A549 (cell line): ENCODE measurements around the gene ANKRD16. TPM values are rescaled to one million over a fixed set of nuclear protein-coding genes. Genes with fewer than 3 reads are reported as not detected.

Experiments used
- ATAC-seq, 2 experiments: fragments of 200-7000 bp in 1 of 2; fragments of >200 bp in 1 of 2; cut with Nextera tagmentation in 1 of 2; cut with Tn5 transposase in 1 of 2; 3 replicates each; pipeline versions ENCODE4 v1.8.0 to v1.9.1; 2018 to 2020; ENCODE audit warnings: mild to moderate bottlenecking in 1 of 2, moderate library complexity in 1 of 2
- CTCF ChIA-PET: fragments of 300-600 bp; sonication (Branson Sonifier 250); formaldehyde crosslinking; extraction: SDS; loops from one replicate; lab custom pipeline; 2021; ENCODE audit warnings: antibody characterized with exemption, inconsistent platforms; lab: Yijun Ruan, JAX
- POLR2A ChIA-PET: fragments of 350-600 bp; formaldehyde crosslinking; extraction: SDS; loops from one replicate; lab custom pipeline; 2021; ENCODE audit warnings: antibody characterized with exemption, inconsistent platforms; lab: Yijun Ruan, JAX
- DNase-seq, 2 experiments: peaks; one replicate each; pipeline versions ENCODE4 v3.0.0 to v3.0.0-alpha.2; 2011 to 2016; ENCODE audit warnings: low read depth in 1 of 2, low spot score in 1 of 2
- FAIRE-seq: peaks from 2 replicates; lab custom pipeline; 2011; peaks lifted over from hg19 to GRCh38; lab: Jason Lieb, UNC
- H3K27ac ChIP-seq, 2 experiments: fragments of >200 bp; sonication (Bioruptor Twin); formaldehyde crosslinking; 3 replicates each; pipeline ENCODE4 v1.5.1; 2016 to 2017
- H3K4me1 ChIP-seq: fragments of >200 bp; sonication (Bioruptor Twin); formaldehyde crosslinking; 3 replicates; pipeline ENCODE4 v1.6.1; 2016
- H3K4me2 ChIP-seq: fragments of >200 bp; sonication (Bioruptor Twin); formaldehyde crosslinking; 3 replicates; pipeline ENCODE4 v1.6.1; 2016
- H3K4me3 ChIP-seq: fragments of >200 bp; sonication (Bioruptor Twin); formaldehyde crosslinking; 3 replicates; pipeline ENCODE4 v1.5.1; 2016
- H3K9me3 ChIP-seq: fragments of >200 bp; sonication (Bioruptor Twin); formaldehyde crosslinking; 3 replicates; pipeline ENCODE4 v1.6.1; 2016
- ATOH8 ChIP-seq: fragments of 250-450 bp; sonication (Bioruptor Pico); IDR thresholded peaks from 2 replicates; pipeline ENCODE4 v1.5.0; 2020; ENCODE audit warnings: low read depth, mild to moderate bottlenecking, moderate library complexity
- CEBPB ChIP-seq, 2 experiments: fragments of >200 bp in 1 of 2; sonication (Bioruptor Twin) in 1 of 2; formaldehyde crosslinking in 1 of 2; IDR thresholded peaks; 2 replicates each; pipeline ENCODE4 v1.6.1; 2012 to 2016
- CHD4 ChIP-seq: fragments of 200-600 bp; sonication (generic); IDR thresholded peaks from 2 replicates; pipeline ENCODE4 v1.6.1; 2016; ENCODE audit warnings: antibody characterized with exemption, mild to moderate bottlenecking, borderline replicate concordance
- CTCF ChIP-seq: fragments of >200 bp; sonication (Bioruptor Twin); formaldehyde crosslinking; IDR thresholded peaks from 3 replicates; pipeline ENCODE4 v1.5.1; 2016
- EHMT2 ChIP-seq: fragments of 200-600 bp; sonication (generic); IDR thresholded peaks from 2 replicates; pipeline ENCODE4 v1.6.1; 2016; ENCODE audit warnings: antibody characterized with exemption, low read depth, mild to moderate bottlenecking, moderate library complexity
- HMGXB4 ChIP-seq: fragments of 250-450 bp; sonication (Bioruptor Pico); IDR thresholded peaks from 2 replicates; pipeline ENCODE4 v1.5.0; 2021; ENCODE audit warnings: mild to moderate bottlenecking, moderate library complexity, borderline replicate concordance
- HOXB5 ChIP-seq: fragments of 250-450 bp; sonication (Bioruptor Pico); IDR thresholded peaks from 2 replicates; pipeline ENCODE4 v1.5.0; 2020; ENCODE audit warnings: mild to moderate bottlenecking, moderate library complexity
- PHF8 ChIP-seq: fragments of 200-600 bp; sonication (generic); IDR thresholded peaks from 2 replicates; pipeline ENCODE4 v1.6.1; 2016; ENCODE audit warnings: low read depth, mild to moderate bottlenecking, antibody characterized with exemption, moderate library complexity, borderline replicate concordance
- POLR2A ChIP-seq: IDR thresholded peaks from 2 replicates; pipeline ENCODE4 v1.6.1; 2012; ENCODE audit warnings: mild to moderate bottlenecking, low read length
- RAD21 ChIP-seq, 2 experiments: fragments of >200 bp in 1 of 2; sonication (Bioruptor Twin) in 1 of 2; formaldehyde crosslinking in 1 of 2; IDR thresholded peaks in 1 of 2; conservative IDR thresholded peaks in 1 of 2; 2 replicates in 1 of 2; 3 replicates in 1 of 2; pipeline ENCODE4 v1.6.1; 2012 to 2018; ENCODE audit warnings: inconsistent platforms in 1 of 2
- REST ChIP-seq: fragments of 200-600 bp; sonication (generic); IDR thresholded peaks from 2 replicates; pipeline ENCODE4 v1.6.1; 2016; ENCODE audit warnings: antibody characterized with exemption, mild to moderate bottlenecking, moderate library complexity
- USF2 ChIP-seq: fragments of 450-650 bp; IDR thresholded peaks from 2 replicates; pipeline ENCODE4 v1.6.1; 2014; ENCODE audit warnings: antibody characterized with exemption
- WGBS: methylation state at CpG from one replicate; pipeline ENCODE4 v1.1.6; 2017; ENCODE audit errors: missing lambda C conversion rate; 5-methylcytosine and 5-hydroxymethylcytosine counted together
- polyA plus RNA-seq, 4 experiments: library from polyadenylated mRNA; depleted of rRNA in 3 of 4; stranded (reverse); fragments of >200 nt; fragmentation: RNase III in 1 of 4; extraction: RNeasy Plus Mini Kit Qiagen cat#74134 plus additional on column Dnase treatment in 1 of 4; gene quantifications; 2 replicates in 3 of 4; 3 replicates in 1 of 4; pipeline ENCODE4 v1.2.3, GENCODE V29; 2011 to 2017

ANKRD16 gene
- polyA plus RNA-seq, 2 of the 4 experiments (the other 2 are of a cell fraction) = 7.3 to 8.9 TPM

GRCh38 chr10:5898163-5898562, 8.5 kb upstream of the ANKRD16 start:
- FAIRE-seq (no peak), ATAC-seq (no peak)

More at GRCh38 chr10:5898163-5898562, 8.5 kb upstream of the ANKRD16 start:
- H3K4me1 ChIP-seq = no peaks in the 10 kb centered on the region
- TF ChIP-seq CEBPB (IDR thresholded peaks at IDR 0.05) (no peak), EHMT2 (no peak), PHF8 (no peak), ATOH8 (no peak), POLR2A (no peak), REST (no peak), HOXB5 (no peak), CHD4 (no peak), RAD21 (conservative IDR thresholded peaks at IDR 0.05 in 1 of 2, IDR thresholded peaks at IDR 0.05 in 1 of 2) (no peak), USF2 (no peak), HMGXB4 (CRISPR knock-in tag) (no peak), CTCF (no peak)
- H3K4me2 ChIP-seq = no peak overlapping the region
- no peak overlapping the region for H3K27ac ChIP-seq
- 92% methylated on average over 7 of the region's 7 CpGs for WGBS
- ChIA-PET CTCF (interaction anchor here (0.6 kb wide), 1 partner anchor 19 kb away, joined by 3 read pairs; no protein-coding TSS in a partner anchor), POLR2A (interaction anchor here (1.1 kb wide), 1 partner anchor 8 kb away, joined by 4 read pairs; the partner anchor contains the start of genes ANKRD16 and FBH1)
- H3K9me3 ChIP-seq = no peaks in the 10 kb centered on the region; the same call in 2 of the 3 replicates
- H3K4me3 ChIP-seq = no peak overlapping the region
- DNase-seq = no peak
